Activated CD4-positive, alpha-beta T cell treated with anti-CD3 and anti-CD28 coated beads, Interleukin-2, amount 50 U/mL, for 48 hours (primary cell): ENCODE measurements around the gene AMD1.
"Not testable (repeated sequence)": the region's sequence is repeated elsewhere in the genome, so short reads cannot be mapped to it uniquely, and the experiment has no call there.

Source experiments
- DNase-seq, 2 experiments: peaks; one replicate each; pipeline ENCODE4 v3.0.0-alpha.2; 2020

The AMD1 gene

GRCh38 chr6:110878751-110879522 lies 4.4 kb downstream of the AMD1 start:
- DNase-seq = peak in 1 of 2 experiments; percentile 30

GRCh38 chr6:110880651-110881050 lies 6.1 kb downstream of the AMD1 start:
- DNase-seq = no peak

- DNase-seq = no peak
Observed at GRCh38 chr6:110881546-110882273, 7.1 kb downstream of the AMD1 start.

GRCh38 chr6:110882274-110882619 lies 7.7 kb downstream of the AMD1 start:
- no peak for DNase-seq

GRCh38 chr6:110882824-110883554 lies 8.4 kb downstream of the AMD1 start:
- DNase-seq = no peak

- no peak for DNase-seq
Observed at GRCh38 chr6:110884321-110884720, 9.7 kb downstream of the AMD1 start.

- DNase-seq = no peak
Observed at GRCh38 chr6:110885526-110885925, 10.9 kb downstream of the AMD1 start.

- DNase-seq = no peak
Observed at GRCh38 chr6:110886555-110887167, 12.1 kb downstream of the AMD1 start.

GRCh38 chr6:110890288-110890687 lies 15.7 kb downstream of the AMD1 start:
- DNase-seq = no peak

GRCh38 chr6:110895907-110896608 lies 21.5 kb downstream of the AMD1 start:
- DNase-seq = no peak

GRCh38 chr6:110897433-110897832 lies 22.8 kb downstream of the AMD1 start:
- no peak for DNase-seq

- no peak for DNase-seq
Observed at GRCh38 chr6:110898111-110898510, 23.5 kb downstream of the AMD1 start.

- no peak for DNase-seq
Observed at GRCh38 chr6:110900028-110900598, 25.5 kb downstream of the AMD1 start.

- DNase-seq = not testable (repeated sequence)
Observed at GRCh38 chr6:110901601-110902000, 27.0 kb downstream of the AMD1 start.

GRCh38 chr6:110902091-110902490 lies 27.5 kb downstream of the AMD1 start:
- no peak for DNase-seq

GRCh38 chr6:110906273-110906672 lies 31.7 kb downstream of the AMD1 start:
- DNase-seq = not testable (repeated sequence)

GRCh38 chr6:110930781-110931180 lies 56.2 kb downstream of the AMD1 start:
- no peak for DNase-seq

- DNase-seq = no peak
Observed at GRCh38 chr6:110933912-110934311, 59.3 kb downstream of the AMD1 start.

- no peak for DNase-seq
Observed at GRCh38 chr6:110934381-110934898, 59.9 kb downstream of the AMD1 start.

GRCh38 chr6:110935171-110935570 lies 60.6 kb downstream of the AMD1 start:
- no peak for DNase-seq

- DNase-seq = no peak
Observed at GRCh38 chr6:110938171-110938570, 63.6 kb downstream of the AMD1 start.
